Measurements from ENCODE around the gene BCL2L11. TPM values are rescaled to one million over a fixed set of nuclear protein-coding genes. Genes with fewer than 3 reads are reported as not detected.

The BCL2L11 gene
- total RNA-seq, 1 experiment from 2014 or later, result 12.6 TPM

DNA sequence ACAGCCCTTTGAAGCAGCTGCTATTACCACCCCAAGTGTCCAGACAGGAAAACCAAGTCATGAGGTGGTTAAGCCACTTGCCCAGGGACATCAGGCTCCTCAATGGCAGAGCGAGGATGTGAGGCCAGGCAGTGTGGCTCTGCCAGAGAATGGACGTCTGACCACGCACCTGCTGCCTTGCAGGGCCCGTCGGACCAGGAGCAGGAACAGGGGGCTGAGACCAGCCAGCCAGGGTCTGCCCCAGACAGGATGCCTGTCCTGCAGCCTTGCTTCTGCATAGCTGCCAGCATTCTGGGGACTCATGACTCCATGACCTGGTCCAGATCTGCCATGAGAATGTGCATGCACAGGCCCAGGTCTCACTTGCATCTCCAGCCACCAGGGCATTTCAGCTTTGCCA is 52.0 kb downstream of the BCL2L11 start:
- CTCF ChIA-PET, result no interaction called here
- Histone ChIP-seq H3K4me3 (ENCODE audit: low read depth, low read length, poor library complexity, severe bottlenecking) (no peak overlapping the region), H3K27ac (ENCODE audit: low read depth, low read length, poor library complexity, severe bottlenecking) (no peak overlapping the region), H3K36me3 (ENCODE audit: insufficient read depth, low read length, poor library complexity, severe bottlenecking) (no peaks in the 10 kb centered on the region), H3K9me3 (ENCODE audit: low read depth, low read length, poor library complexity, severe bottlenecking) (no peaks in the 10 kb centered on the region), H3K4me1 (ENCODE audit: insufficient read depth, low read length, poor library complexity, severe bottlenecking) (peaks cover 5% of the 10 kb centered on the region), H3K27me3 (replicated peaks; ENCODE audit: insufficient read depth, low read depth, low read length, poor library complexity) (no peaks in the 10 kb centered on the region)
- BruUV-seq (replicated peaks), result no TSS peak
- TF ChIP-seq, protein P1, sequence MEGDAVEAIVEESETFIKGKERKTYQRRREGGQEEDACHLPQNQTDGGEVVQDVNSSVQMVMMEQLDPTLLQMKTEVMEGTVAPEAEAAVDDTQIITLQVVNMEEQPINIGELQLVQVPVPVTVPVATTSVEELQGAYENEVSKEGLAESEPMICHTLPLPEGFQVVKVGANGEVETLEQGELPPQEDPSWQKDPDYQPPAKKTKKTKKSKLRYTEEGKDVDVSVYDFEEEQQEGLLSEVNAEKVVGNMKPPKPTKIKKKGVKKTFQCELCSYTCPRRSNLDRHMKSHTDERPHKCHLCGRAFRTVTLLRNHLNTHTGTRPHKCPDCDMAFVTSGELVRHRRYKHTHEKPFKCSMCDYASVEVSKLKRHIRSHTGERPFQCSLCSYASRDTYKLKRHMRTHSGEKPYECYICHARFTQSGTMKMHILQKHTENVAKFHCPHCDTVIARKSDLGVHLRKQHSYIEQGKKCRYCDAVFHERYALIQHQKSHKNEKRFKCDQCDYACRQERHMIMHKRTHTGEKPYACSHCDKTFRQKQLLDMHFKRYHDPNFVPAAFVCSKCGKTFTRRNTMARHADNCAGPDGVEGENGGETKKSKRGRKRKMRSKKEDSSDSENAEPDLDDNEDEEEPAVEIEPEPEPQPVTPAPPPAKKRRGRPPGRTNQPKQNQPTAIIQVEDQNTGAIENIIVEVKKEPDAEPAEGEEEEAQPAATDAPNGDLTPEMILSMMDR (conservative IDR thresholded peaks at IDR 0.05; ENCODE audit: low read depth, low read length), result no peak
- no peak for TF ChIP-seq EZH2 (IDR thresholded peaks at IDR 0.05; ENCODE audit: borderline replicate concordance, low read depth, low read length, poor library complexity, severe bottlenecking)
- DNase-seq (ENCODE audit: low spot score), result no peak
- POLR2A ChIA-PET (ENCODE audit: low non-redundant PET), result no interaction called here
- intact Hi-C loops (cut with micrococcal nuclease; ENCODE audit: unreplicated experiment), result no loop called here

DNA sequence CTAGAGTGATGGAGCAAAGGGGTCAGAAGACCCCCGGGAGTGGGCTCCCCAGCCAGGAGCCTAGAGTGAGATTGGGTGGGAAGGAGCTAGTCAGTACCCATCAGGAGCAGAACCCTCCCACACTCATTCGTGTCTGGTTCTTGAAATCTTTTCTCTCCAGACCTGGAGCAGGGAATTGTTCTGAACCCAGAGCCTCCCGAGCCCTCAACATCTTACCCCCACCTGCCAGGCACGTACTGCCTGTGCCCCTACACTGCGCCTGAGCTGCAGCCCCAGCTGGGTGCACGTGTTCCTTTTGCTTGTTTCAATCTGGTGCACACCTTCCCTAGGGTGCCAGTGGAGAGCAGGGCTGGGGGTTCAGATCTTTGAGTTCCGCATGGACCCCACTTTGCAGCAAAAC is 52.6 kb downstream of the BCL2L11 start:
- Histone ChIP-seq H3K36me3 (ENCODE audit: insufficient read depth, low read length, poor library complexity, severe bottlenecking) (no peaks in the 10 kb centered on the region), H3K9me3 (ENCODE audit: low read depth, low read length, poor library complexity, severe bottlenecking) (no peaks in the 10 kb centered on the region), H3K4me1 (ENCODE audit: insufficient read depth, low read length, poor library complexity, severe bottlenecking) (peaks cover 4% of the 10 kb centered on the region), H3K4me3 (ENCODE audit: low read depth, low read length, poor library complexity, severe bottlenecking) (no peak overlapping the region), H3K27me3 (replicated peaks; ENCODE audit: insufficient read depth, low read depth, low read length, poor library complexity) (no peaks in the 10 kb centered on the region), H3K27ac (ENCODE audit: low read depth, low read length, poor library complexity, severe bottlenecking) (no peak overlapping the region)
- ChIA-PET CTCF (no interaction called here), POLR2A (ENCODE audit: low non-redundant PET) (no interaction called here)
- intact Hi-C loops (cut with micrococcal nuclease; ENCODE audit: unreplicated experiment), result no loop called here
- BruUV-seq (replicated peaks), result no TSS peak
- no peak for DNase-seq (ENCODE audit: low spot score)
- TF ChIP-seq, protein P1 (conservative IDR thresholded peaks at IDR 0.05; ENCODE audit: low read depth, low read length), result no peak
- no peak for TF ChIP-seq EZH2 (IDR thresholded peaks at IDR 0.05; ENCODE audit: borderline replicate concordance, low read depth, low read length, poor library complexity, severe bottlenecking)

DNA sequence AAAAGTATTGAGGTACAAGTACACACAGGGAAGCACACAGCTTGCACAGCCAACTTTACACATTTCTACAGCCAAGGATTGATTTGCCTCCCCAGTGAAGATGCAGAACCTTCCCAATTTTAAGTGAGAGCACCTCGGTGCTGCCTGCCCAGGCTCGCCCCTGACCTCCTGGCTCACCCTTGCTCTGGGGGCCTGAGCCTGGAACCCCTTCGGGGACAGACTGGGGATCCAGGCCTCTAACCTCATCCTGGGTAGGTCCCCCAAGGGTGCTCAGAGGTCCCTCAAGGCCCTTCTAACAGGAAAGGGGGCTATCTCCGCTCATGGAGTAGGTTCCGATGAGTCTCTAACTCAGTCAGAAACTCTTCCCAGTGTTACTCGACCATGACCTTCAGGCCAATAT is 53.1 kb downstream of the BCL2L11 start:
- H3K36me3 ChIP-seq (ENCODE audit: insufficient read depth, low read length, poor library complexity, severe bottlenecking), result no peaks in the 10 kb centered on the region
- intact Hi-C loops (cut with micrococcal nuclease; ENCODE audit: unreplicated experiment), result no loop called here
- ChIA-PET POLR2A (ENCODE audit: low non-redundant PET) (no interaction called here), CTCF (no interaction called here)
- DNase-seq (ENCODE audit: low spot score), result no peak
- no peak overlapping the region for H3K4me3 ChIP-seq (ENCODE audit: low read depth, low read length, poor library complexity, severe bottlenecking)
- no peak for TF ChIP-seq EZH2 (IDR thresholded peaks at IDR 0.05; ENCODE audit: borderline replicate concordance, low read depth, low read length, poor library complexity, severe bottlenecking)
- TF ChIP-seq, protein P1 (conservative IDR thresholded peaks at IDR 0.05; ENCODE audit: low read depth, low read length), result no peak
- no TSS peak for BruUV-seq (replicated peaks)
- H3K27ac ChIP-seq (ENCODE audit: low read depth, low read length, poor library complexity, severe bottlenecking), result no peak overlapping the region
- H3K27me3 ChIP-seq (replicated peaks; ENCODE audit: insufficient read depth, low read depth, low read length, poor library complexity), result no peaks in the 10 kb centered on the region
- H3K9me3 ChIP-seq (ENCODE audit: low read depth, low read length, poor library complexity, severe bottlenecking), result no peaks in the 10 kb centered on the region
- H3K4me1 ChIP-seq (ENCODE audit: insufficient read depth, low read length, poor library complexity, severe bottlenecking), result no peaks in the 10 kb centered on the region
